Nephron progenitor cell (in vitro differentiated cells): ENCODE measurements around the gene AIM2.
"Not testable (repeated sequence)": the region's sequence is repeated elsewhere in the genome, so short reads cannot be mapped to it uniquely, and the experiment has no call there.

ENCODE experiments used
- DNase-seq: peaks from one replicate; pipeline ENCODE4 v3.0.0; 2021
- H3K27ac Mint-ChIP-seq: 2 replicates; pipeline ENCODE4 v1.8.0; 2021; ENCODE audit warnings: mild to moderate bottlenecking, moderate library complexity, mixed read lengths
- H3K27me3 Mint-ChIP-seq: 2 replicates; pipeline ENCODE4 v1.8.0; 2021; ENCODE audit warnings: mild to moderate bottlenecking, low read depth, mixed read lengths; ENCODE audit not compliant: poor library complexity
- H3K36me3 Mint-ChIP-seq: 2 replicates; pipeline ENCODE4 v1.8.0; 2021; ENCODE audit warnings: low read depth, mixed read lengths
- H3K4me1 Mint-ChIP-seq: 2 replicates; pipeline ENCODE4 v1.8.0; 2021; ENCODE audit warnings: mixed read lengths
- H3K4me3 Mint-ChIP-seq: 2 replicates; pipeline ENCODE4 v1.8.0; 2021; ENCODE audit warnings: mild to moderate bottlenecking, moderate library complexity, mixed read lengths
- H3K9me3 Mint-ChIP-seq: 2 replicates; pipeline ENCODE4 v1.8.0; 2021; ENCODE audit warnings: mild to moderate bottlenecking, moderate library complexity, mixed read lengths
- TF ChIP-seq, protein P1 (sequence below): fragments of 200-600 bp; sonication (generic); IDR thresholded peaks from 2 replicates; pipeline ENCODE4 v1.5.0; 2021; ENCODE audit warnings: antibody characterized with exemption

AIM2 gene

DNA sequence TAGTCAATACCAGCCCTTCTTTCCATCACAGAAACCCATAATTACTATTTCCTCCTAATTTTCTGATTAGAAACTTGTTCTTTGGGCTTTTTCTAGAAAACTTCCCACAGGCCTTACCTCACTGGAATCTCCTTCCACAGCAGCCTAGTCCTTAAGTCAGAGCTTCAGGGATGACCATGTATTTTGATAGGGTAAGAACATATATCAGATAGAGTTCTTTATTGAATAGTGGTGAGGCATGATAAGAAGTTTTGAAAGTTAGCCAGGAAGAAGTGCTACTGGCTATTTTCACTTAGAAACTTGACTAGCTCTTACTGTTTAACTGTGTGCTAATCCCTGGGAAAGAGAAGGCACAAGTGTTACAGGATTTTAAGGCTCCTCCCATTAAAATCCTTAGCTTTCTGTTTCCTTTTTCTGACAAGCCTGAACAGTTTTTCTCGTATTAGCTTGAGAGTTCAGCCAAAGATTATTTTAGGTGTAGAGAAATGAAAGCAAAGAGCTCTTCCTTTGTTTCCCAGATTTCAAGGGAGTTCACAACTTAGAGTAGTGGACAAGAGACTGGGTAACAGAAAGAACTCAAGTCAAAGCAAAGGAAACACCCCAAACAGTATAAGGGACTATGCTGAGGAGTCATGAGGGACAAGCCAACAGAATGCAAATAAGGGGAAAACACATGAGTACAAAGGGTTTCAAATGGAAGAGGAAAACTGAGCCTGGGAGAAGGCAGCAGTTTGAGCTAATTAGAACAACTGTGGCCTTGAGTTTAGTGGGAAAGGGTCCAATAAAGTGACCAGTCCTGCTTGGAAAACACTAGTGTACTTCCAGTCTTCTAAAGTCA lies 37.2 kb upstream of the AIM2 start:
- Mint-ChIP-seq H3K36me3 (peaks cover 13% of the 10 kb centered on the region), H3K4me3 (no peak overlapping the region), H3K27me3 (peaks cover 3% of the 10 kb centered on the region), H3K4me1 (no peaks in the 10 kb centered on the region), H3K9me3 (peaks cover 23% of the 10 kb centered on the region), H3K27ac (no peak overlapping the region)
- DNase-seq = no peak
- TF ChIP-seq, protein P1, sequence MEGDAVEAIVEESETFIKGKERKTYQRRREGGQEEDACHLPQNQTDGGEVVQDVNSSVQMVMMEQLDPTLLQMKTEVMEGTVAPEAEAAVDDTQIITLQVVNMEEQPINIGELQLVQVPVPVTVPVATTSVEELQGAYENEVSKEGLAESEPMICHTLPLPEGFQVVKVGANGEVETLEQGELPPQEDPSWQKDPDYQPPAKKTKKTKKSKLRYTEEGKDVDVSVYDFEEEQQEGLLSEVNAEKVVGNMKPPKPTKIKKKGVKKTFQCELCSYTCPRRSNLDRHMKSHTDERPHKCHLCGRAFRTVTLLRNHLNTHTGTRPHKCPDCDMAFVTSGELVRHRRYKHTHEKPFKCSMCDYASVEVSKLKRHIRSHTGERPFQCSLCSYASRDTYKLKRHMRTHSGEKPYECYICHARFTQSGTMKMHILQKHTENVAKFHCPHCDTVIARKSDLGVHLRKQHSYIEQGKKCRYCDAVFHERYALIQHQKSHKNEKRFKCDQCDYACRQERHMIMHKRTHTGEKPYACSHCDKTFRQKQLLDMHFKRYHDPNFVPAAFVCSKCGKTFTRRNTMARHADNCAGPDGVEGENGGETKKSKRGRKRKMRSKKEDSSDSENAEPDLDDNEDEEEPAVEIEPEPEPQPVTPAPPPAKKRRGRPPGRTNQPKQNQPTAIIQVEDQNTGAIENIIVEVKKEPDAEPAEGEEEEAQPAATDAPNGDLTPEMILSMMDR = no peak

- not testable (repeated sequence) for H3K4me1 Mint-ChIP-seq, H3K27me3 Mint-ChIP-seq, H3K9me3 Mint-ChIP-seq, H3K27ac Mint-ChIP-seq, DNase-seq, H3K4me3 Mint-ChIP-seq
- H3K36me3 Mint-ChIP-seq = peaks cover 11% of the 10 kb centered on the region
These were observed 26.5 kb upstream of the AIM2 start for GRCh38 chr1:159103021-159103420.

GRCh38 chr1:159100589-159100988 lies 24.0 kb upstream of the AIM2 start:
- TF ChIP-seq, protein P1 = no peak
- Mint-ChIP-seq H3K4me3 (no peak overlapping the region), H3K9me3 (no peaks in the 10 kb centered on the region), H3K36me3 (no peaks in the 10 kb centered on the region), H3K27ac (no peak overlapping the region), H3K27me3 (peaks cover 3% of the 10 kb centered on the region), H3K4me1 (no peaks in the 10 kb centered on the region)
- no peak for DNase-seq

DNA sequence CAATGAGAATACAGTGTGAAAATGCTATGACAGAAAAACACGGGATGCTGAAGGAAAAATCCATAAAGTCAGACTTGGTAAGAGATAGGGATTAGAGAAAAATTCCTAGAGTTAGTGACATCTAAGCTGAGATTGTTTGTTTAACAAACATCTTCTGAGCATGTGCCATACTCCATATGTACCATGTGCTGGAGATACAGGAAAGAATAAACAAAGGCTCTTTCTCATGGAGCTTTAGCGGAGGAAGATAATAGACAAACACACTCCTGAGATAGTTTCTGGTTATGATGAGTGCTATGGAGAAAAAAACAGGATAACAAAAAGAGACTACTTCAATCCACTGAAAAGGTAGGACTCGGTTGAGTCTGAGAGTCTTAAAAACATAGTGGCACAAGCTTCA lies 22.0 kb upstream of the AIM2 start:
- DNase-seq = no peak
- TF ChIP-seq, protein P1 = no peak

GRCh38 chr1:159092036-159092760 lies 15.6 kb upstream of the AIM2 start:
- Mint-ChIP-seq H3K36me3 (no peaks in the 10 kb centered on the region), H3K9me3 (no peaks in the 10 kb centered on the region), H3K4me3 (no peak overlapping the region), H3K4me1 (peaks cover 23% of the 10 kb centered on the region), H3K27me3 (peaks cover 11% of the 10 kb centered on the region), H3K27ac (no peak overlapping the region)
- DNase-seq = no peak
- TF ChIP-seq, protein P1 = no peak

More for the DNA sequence above, 22.0 kb upstream of the AIM2 start:
- H3K4me1 Mint-ChIP-seq = no peaks in the 10 kb centered on the region
- H3K9me3 Mint-ChIP-seq = no peaks in the 10 kb centered on the region
- H3K27ac Mint-ChIP-seq = peak overlapping the region; percentile 10
- H3K4me3 Mint-ChIP-seq = no peak overlapping the region
- H3K27me3 Mint-ChIP-seq = peaks cover 3% of the 10 kb centered on the region
- H3K36me3 Mint-ChIP-seq = no peaks in the 10 kb centered on the region

DNA sequence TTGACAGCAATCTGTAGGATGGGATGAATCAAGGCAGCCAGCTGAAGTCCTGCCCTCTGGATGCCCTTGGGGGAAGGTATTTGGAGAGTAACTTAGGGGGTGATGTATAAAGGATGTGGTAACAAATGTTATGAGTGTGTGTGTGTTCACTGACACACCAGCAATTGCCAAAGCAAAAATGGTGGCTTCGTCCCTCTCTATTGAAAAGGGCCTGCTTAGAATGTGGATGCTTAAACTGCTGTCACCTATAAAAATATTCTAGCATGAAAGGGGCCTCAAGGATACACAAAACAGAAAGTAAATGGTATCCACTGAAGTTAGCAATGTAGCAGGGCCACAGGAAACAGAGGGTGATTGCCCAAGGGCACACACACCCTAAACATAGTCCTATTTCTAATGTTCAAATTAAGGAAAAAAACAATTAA lies 15.1 kb upstream of the AIM2 start:
- peaks cover 26% of the 10 kb centered on the region for H3K4me1 Mint-ChIP-seq
- H3K27ac Mint-ChIP-seq = no peak overlapping the region
- TF ChIP-seq, protein P1 = no peak
- H3K36me3 Mint-ChIP-seq = no peaks in the 10 kb centered on the region
- H3K27me3 Mint-ChIP-seq = peaks cover 10% of the 10 kb centered on the region
- DNase-seq = no peak
- H3K9me3 Mint-ChIP-seq = no peaks in the 10 kb centered on the region
- H3K4me3 Mint-ChIP-seq = no peak overlapping the region
